GM21381 (cell line): ENCODE data around the gene FAM149A.

Experiments
- ATAC-seq: cut with Tn5 transposase; IDR thresholded peaks from one replicate; pipeline ENCODE4 v1.9.1; 2021; ENCODE audit warnings: mild to moderate bottlenecking, moderate library complexity; ENCODE audit not compliant: unreplicated experiment

The FAM149A gene

GRCh38 chr4:186104890-186105646 is 564 bp downstream of the FAM149A start:
- peak; percentile 35 for ATAC-seq

GRCh38 chr4:186105647-186106321 is 1.3 kb downstream of the FAM149A start:
- no peak for ATAC-seq

- ATAC-seq = no peak
Observed at GRCh38 chr4:186107947-186108346, 3.4 kb downstream of the FAM149A start.

- ATAC-seq = no peak
Observed at GRCh38 chr4:186108391-186108790, 3.9 kb downstream of the FAM149A start.

GRCh38 chr4:186109245-186109644 is 4.7 kb downstream of the FAM149A start:
- no peak for ATAC-seq

GRCh38 chr4:186116697-186117096 is 12.2 kb downstream of the FAM149A start:
- ATAC-seq = no peak

- ATAC-seq = no peak
Observed at GRCh38 chr4:186118582-186118981, 14.1 kb downstream of the FAM149A start.

- no peak for ATAC-seq
Observed at GRCh38 chr4:186121057-186121456, 16.6 kb downstream of the FAM149A start.

GRCh38 chr4:186128842-186129241 is 24.3 kb downstream of the FAM149A start:
- no peak for ATAC-seq

- no peak for ATAC-seq
Observed at GRCh38 chr4:186131935-186132334, 27.4 kb downstream of the FAM149A start.

GRCh38 chr4:186132577-186133242 is 28.2 kb downstream of the FAM149A start:
- ATAC-seq = no peak

GRCh38 chr4:186134257-186134656 is 29.8 kb downstream of the FAM149A start:
- ATAC-seq = peak; percentile 100

- ATAC-seq = no peak
Observed at GRCh38 chr4:186134861-186135260, 30.4 kb downstream of the FAM149A start.

GRCh38 chr4:186137196-186137794 is 32.8 kb downstream of the FAM149A start:
- ATAC-seq = peak; percentile 34

GRCh38 chr4:186144198-186144945 is 39.9 kb downstream of the FAM149A start:
- ATAC-seq = peak; percentile 28

GRCh38 chr4:186144946-186145569 is 40.6 kb downstream of the FAM149A start:
- ATAC-seq = peak; percentile 35

GRCh38 chr4:186146458-186146857 is 42.0 kb downstream of the FAM149A start:
- ATAC-seq = no peak

GRCh38 chr4:186148336-186148975 is 44.0 kb downstream of the FAM149A start:
- ATAC-seq = no peak

- no peak for ATAC-seq
Observed at GRCh38 chr4:186149872-186150271, 45.4 kb downstream of the FAM149A start.

- no peak for ATAC-seq
Observed at GRCh38 chr4:186150926-186151325, 46.4 kb downstream of the FAM149A start.
